DMS153 (cell line): ENCODE data around the gene GNB1.
"Not testable (repeated sequence)": the region's sequence is repeated elsewhere in the genome, so short reads cannot be mapped to it uniquely, and the experiment has no call there.

Experiments
- DNase-seq: peaks from one replicate; lab custom pipeline; 2025; lab: John Stamatoyannopoulos, UW

The GNB1 gene

DNA sequence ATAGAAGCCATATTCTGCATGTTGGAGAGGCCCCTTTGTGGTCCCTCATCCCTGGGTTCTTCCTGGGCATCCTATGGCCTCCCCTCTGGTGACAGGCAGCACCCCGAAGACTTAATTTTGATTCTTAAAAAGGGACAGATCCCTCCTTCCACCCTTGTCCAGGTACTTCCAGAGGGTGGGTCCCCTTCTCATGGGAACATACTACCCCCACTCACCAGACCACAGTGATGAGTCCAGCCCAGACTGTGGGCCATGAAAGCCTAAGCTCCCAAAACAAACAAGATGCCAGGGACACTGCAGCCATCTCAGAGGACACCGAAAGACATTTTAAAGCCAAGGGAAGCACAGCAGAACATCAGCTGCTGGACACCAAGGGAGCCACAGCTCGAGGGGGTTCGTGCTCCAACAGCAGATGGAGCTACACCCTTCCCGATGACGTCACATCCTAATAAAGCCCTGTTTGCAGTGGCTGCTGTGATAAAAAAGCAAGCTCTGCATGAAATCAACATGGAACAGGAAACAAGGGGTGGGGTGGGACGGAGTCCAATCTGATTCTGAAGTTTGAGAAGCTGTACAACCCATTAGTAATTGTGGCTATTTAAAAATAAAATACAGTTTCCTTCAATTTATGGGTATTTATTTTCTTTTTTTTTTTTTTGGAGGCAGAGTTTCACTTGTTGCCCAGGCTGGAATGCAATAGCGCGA, 32.4 kb downstream of the GNB1 start:
- peak; percentile 91 for DNase-seq

DNA sequence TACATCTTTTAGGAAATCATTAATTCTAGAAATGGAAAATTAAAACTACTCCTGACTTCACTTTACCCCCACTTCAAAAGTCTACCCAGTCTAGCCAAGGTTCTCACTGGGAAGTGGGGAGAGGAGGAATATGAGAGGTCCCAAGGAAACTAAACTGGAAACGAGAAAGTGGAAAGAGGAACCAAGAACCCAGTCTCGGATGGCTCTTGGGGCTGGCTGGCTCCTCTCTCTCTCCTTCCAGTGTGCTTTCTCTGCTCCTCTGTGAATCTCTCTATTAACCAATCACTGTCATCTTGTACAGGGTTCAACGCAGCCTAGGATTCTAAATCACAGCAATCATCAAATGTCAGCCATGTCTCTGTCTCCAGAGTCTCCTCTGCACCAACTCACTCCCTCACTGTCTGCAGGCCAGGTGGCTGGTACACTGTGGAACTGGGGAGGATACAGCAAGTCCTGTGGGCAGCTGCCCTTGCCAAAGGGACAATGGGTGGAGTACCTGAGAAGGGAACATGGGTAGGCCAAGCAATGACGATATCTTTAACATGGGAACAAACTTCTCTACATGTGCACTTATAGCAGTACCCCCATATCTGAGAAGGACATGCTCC, 33.7 kb downstream of the GNB1 start:
- DNase-seq = no peak

DNA sequence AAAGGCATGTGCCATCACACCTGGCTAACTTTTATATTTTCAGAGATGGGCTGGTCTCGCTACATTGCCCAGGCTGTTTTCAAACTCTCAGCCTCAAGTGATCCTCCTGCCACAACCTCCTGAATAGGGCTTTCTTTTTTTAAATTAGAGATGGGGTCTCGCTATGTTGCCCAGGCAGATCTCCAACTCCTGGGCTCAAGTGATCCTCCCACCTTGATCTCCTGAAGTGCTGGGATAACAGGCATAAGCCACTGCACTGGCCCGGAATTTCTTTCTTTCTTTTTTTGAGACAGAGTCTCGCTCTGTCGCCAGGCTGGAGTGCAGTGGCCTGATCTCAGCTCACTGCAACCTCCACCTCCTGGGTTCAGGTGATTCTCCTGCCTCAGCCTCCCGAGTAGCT, 34.7 kb downstream of the GNB1 start:
- DNase-seq = not testable (repeated sequence)

DNA sequence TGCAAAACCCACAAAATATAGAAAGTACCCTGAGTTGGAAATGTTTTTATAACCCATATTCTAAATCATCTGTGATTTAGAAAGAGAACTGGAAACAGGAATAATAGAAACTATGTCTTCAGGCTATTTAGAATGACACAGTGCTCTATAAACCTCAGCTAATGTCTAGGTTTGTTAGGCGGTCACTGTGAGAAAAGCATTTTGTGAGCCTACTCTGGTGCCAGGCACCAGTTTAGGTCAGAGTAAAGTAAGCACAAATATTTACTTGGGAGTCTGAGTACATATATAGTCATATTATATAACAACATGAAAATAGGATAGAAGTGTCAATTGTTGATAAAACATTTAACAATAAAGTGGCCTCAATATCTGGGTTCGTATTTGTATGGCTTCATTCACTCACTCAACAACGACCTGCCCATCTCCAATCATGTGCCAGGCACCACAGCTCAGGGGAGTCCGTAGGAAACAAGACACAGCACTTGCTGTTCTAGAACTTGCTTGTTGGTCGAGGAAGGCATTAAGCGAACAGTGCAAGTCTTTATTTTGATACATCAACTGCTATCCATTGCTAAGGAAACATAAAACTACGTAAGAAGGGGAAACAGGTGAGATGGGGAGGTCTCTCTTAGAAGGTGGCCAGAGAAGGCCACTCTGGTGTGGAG, 37.2 kb downstream of the GNB1 start:
- no peak for DNase-seq

DNA sequence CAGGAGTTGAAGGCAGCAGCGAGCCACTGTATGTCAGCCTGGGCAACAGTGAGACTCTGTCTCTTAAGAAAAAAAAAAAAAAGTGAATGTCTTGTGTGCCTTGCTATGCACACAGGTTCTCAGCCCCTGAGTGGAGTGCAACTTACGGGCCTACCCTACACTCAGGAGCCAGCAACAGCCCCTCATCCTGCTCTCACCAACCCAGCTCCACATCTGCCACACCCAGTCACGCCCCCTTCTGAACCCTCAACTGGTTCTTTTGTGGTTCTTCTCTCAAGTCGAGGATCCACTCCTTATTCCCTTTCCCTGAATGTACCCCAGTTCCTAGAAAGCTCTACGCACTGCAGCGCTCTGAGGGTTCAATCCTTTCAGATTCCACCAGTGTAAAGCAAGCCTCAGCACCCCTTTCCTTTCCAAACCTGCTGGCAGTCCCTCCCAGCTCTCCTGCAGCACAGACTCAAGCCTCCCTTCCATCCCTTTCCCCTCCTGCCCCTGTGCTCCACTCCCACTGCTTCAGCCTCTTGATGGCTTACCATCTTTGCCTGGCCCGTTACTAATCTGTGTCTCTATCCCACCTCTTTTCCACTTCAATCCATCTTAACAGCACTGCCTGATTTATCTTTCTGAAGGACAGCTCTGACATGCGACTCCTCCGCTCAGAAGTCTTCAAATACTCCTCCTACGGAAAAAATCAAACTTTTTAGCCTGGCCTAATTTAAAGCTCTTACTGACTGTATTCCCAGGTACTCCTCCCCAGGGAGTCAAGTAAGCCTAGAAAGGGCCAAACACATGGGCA, 38.1 kb downstream of the GNB1 start:
- DNase-seq = no peak

DNA sequence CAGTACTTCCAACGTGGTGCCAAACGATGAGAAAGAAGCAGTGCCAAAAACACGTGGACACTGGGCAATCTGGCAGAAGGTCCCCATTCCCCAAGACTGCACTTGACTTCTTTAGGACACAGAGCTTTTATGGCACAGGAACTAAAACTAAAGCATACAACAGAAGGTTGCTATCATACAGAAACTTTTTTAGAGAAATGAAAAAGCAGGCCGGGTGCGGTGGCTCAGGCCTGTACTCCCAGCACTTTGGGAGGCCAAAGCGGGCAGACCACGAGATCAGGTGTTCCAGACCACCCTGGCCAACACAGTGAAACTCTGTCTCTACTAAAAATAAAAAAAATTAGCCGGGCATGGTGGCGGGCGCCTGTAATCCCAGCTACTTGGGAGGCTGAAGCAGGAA, 43.0 kb downstream of the GNB1 start:
- no peak for DNase-seq

DNA sequence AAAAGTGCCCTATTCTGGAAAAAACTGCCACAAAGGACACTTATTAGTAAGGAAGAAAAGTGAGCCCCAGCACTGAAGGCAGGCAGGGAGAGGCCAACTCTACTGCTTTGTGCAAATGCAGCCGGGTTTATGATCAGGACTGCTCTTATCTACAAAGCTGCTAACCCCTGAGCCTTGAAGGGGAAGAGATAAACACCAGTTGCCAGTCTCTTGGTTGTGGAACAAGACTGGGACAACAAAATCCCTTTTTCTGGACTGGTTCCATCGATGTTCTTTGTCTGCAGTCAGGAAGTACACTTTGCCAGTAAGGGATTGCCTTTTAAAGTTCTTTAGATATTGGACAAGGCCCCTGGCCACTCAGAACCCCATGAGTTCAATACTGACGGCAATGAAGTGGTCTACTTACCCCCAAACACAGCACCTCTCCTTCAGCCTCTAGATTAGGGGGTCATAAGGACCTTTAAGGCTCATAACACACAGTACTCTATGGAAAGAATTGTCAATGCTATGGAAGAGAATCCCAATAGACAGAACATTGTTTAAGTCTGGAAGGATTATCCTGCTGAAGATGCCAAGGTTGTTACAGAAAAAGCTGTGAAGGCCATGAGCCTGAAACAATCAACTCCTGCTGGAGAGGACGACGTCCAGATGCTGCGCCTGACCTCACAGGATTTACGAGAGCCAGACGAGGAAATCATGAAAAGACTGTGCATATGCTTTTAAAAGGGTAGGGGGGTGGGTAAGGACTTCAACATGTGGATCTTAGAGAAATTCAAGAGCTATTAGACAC, 43.6 kb downstream of the GNB1 start:
- no peak for DNase-seq

DNA sequence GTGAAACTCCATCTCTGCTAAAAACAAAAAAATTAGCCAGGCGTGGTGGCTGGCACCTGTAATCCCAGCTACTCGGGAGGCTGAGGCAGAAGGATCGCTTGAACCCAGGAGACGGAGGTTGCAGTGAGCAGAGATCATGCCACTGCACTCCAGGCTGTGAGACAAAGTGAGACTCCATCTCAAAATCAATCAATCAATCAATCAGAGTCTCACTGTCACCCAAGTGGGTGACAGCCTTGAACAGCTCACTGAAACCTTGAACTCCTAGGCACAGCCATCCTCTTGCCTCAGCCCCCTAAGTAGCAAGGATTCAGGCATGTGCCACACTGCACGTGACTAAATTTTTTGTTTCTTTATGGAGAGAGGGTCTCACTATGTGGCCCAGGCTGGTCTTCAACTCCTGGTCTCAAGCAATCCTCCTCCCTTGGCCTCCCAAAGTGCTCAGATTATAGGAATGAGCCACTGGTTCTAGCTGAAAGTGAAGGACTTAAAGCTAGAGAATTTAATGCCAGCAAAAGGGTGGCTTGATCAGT, 44.4 kb downstream of the GNB1 start:
- no peak for DNase-seq

DNA sequence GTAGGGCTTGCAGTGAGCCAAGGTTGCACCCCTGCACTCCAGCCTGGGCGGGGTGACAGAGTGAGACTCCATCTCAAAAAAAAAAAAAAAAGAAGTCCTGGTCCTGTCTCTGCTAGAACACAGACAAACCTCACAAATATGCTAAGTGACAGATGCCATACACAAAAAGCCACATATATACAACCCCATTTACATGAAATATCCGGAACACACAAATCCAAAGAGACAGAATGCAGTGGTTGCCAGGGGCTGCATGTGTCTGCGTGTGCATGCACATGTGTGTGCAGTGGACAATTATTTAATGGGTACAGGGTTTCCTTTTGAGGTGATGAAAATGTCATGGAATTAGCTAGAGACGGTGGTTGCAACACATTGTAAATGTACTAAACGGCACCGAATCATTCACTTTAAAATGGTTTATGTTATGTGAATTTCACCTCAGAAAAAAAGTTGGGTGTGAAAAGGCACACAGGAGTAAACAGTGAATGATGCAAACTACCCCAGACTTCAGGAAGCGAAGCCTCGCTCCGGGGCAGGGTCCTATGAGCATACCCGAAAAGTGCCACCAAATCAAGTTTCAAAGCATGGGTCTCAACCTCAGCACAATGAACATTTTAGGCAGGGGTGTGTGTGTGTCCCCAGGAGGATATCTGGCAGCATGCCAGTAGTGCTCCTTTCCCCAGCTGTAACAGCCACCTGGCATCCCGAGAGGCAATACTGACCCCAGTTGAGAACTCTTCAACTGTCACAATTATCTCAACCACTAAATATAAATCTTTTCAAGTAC, 48.3 kb downstream of the GNB1 start:
- peak; percentile 14 for DNase-seq

DNA sequence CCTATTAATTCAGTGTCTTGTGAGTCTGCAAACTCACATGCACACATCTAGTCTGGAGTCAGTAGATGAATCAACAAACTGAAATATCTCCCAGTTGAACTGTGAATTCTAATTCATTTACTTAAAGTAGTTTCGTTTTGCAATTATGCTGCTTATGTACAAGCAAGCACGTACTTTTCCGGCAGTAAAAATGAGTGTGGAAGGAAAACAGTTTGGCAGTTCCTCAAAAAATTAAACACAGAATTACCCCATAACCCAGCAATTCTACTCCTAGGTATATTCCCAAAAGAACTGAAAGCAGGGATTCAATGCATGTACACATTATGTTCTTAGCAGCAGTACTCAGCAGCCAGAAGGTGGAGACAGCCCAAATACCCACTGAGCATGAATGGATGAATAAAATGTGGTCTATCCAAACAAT, 49.3 kb downstream of the GNB1 start:
- DNase-seq = no peak

DNA sequence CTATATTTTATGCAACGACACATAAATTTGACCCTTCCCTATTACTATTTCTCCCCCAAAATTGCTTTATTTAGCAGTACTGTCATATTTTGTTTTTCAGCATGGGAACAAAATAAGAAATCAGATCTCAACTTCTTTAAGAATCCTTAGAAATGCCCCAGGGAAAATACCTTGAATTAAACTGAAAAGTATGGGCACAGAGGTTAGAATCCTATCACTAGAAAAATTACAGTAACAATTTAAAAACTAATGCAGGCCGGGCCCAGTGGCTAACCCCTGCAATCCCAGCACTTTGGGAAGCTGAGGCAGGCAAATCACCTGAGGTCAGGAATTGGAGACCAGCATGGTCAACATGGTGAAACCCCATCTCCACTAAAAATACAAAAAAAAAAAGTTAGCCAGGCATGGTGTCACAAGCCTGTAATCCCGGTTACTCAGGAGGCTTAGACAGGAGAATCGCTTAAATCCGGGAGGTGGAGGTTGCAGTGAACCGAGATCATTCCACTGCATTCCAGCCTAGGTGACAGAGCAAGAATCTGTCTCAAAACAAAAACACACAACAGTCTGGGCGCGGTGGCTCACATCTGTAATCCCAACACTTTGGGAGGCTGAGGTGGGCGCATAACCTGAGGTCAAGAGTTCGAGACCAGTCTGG, 51.4 kb downstream of the GNB1 start:
- no peak for DNase-seq

DNA sequence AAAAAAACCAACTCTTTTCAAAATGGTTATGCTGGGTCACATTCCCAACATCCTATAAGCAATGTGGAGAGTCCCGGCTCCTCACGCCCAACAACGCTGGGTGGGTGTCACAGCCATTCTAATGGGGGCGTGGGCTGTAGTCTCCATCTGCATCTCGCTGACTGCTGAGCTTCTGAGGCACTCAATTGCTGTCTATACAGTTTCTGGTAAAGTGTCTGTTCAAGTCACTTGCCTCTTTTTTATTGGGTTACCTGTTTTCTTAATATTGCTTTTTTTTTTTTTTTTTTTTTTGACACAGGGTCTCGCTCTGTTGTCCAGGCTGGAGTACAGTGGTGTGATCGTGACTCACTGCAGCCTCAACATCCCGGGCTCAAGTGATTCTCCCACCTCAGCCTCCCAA, 54.8 kb downstream of the GNB1 start:
- DNase-seq = no peak

DNA sequence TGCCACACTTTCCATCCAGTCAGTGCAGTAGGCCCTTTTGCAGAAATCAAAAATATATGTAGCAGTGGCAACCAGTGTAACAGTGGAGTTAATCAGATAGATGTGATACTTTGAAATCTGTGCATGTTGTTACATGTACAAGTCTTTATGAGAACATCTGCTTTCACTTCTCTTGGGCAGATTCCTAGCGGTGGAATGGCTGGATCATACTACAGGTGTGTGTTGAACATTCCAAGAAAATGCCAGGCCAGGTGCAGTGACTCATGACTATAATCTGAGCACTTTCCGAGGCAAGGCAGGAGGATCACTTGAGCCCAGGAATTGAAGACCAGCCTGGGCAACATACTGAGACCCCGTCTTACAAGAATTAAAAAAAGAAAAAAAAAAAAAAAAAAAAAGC, 55.3 kb downstream of the GNB1 start:
- DNase-seq = no peak

DNA sequence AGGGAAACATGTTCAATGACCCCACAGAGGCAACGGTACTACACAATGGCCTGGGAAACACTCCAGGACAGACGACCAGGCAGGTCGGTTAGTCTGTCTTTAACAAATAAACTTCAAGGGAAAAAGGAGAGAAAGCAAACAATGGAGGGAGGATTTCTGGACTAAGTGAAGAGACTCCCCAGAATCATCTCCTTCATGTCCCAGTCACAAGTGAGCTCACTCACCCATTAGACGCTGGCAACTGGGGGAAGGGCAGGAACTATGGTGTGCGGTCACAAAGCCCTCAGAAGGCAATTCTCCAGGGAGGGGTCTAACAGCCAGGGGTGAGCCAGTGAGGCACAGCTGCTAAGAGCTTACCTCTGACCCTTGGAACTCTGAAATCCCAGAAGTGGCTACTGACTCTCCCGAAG, 57.0 kb downstream of the GNB1 start:
- DNase-seq = no peak

DNA sequence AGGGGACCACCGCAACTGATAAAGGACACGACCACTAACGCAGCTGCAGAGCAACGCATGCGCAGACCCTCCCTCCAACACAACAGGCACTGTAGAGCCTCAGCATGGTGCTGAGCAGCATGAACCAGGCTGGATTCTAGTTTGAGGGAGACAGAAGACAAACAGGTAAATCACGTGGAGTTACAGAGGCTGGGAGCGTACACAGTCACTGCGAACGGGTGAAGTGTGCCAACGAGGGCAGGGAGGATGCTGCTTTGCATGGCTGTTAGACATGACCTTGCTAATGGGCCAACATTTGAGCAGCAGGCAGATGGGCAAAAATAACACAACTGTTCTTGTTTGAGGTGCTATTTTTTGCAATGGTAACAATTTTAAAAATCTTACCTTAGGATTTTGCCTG, 57.4 kb downstream of the GNB1 start:
- DNase-seq = no peak

DNA sequence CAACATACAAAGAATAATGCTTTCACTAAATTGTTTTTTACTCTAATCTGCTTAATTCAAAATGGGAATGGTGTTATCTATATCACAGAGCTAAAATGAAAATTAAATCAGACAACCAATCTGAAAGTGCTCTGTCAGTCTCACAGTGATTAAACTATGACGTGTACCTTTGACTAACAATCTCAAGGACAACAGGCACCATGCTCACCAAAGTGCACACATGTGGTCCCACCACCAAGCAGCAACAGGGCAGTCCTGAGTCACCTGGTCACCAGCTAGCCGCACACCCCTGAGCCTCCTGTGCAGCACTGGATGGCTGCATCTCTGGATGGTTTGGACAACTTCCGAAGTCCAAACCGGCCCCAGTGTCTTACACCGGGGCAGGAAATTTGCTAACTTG, 58.1 kb downstream of the GNB1 start:
- DNase-seq = no peak

DNA sequence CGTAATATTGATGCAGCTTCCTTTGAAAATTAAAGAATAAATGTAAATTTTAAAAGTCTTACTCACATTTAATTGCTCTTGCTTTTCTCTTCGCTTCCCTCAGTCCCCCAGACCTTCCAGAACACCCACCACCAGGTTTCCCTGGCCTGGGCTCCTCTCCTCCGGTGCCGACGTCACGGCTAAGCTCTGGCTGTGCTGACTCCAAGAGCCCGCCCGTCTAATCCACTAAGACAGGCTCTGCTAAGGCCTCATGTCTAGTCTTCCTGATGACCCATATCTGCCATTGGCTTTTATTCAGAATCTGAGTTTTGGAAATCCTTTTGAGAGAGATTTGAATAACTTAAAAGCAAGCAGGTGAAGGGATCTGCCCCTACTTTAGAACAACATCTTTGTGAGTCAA, 58.7 kb downstream of the GNB1 start:
- no peak for DNase-seq

DNA sequence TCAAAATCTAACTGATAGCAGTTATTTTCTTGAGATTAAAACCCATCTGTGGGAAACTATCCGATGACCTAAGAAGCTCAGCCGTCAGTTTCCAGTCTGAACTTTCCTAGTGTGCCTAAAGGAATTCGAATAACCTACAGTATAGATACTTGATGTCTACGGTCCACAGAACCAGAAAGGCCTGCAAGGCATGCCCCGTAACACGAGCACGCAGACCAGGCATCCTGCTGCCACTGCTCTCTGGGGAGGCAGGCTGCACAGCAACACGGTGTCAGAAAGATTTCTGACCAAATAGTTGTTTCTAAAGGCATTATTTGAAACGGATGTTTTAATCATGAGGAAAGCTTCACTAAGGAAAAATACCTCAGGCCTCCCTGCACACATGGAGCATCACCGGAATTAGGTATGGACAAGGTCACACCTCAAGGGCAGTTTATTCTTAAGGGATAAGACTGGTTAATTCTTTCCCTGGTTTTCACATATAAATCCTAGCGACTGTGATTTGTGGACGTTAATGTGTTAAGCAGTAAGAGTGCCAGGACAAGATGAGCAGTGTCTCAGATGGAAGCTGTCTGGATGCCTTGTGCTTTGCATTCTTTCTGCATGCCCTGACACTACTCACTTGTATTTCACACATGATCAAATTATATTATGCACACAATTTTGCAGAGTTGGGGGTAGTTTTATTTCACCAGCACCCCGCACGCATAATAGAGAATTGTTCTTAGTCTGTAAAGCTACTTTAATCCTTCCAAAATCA, 63.6 kb downstream of the GNB1 start:
- DNase-seq = no peak

DNA sequence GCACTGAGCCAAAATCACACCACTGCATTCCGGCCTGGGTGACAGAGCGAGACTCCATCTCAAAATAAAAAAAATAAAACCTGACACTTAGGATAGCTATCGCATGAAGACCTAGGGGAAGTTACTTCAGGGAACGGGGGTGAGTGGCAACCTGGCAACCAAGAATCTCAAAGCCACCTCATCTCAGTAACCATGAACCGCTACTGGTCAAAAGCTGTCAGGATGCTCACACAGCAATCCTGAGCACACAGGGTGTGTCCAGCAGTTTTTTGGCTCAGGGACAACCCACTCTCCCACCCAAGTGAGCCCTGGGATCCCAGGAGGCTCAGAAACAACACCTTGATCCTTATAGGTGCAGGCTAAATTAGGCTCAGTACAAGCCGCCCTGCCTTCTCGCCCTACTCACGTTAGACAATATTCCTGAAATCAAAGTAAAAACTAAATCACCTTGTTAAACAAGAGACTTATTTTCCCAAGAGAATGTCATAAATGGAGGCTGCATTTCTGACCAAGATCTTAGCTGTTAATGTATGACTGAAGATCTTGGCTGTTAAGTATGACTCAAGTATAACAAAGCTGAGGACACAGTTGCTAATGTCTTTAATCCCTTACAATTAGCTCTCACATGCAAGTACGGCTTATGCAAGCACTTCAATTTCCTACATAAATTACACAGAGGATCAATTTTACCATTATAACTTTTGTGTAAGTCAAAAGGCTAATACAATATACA, 64.4 kb downstream of the GNB1 start:
- no peak for DNase-seq
